Stomach (tissue), 9 donors: ENCODE data around the gene NETO1. TPM values are rescaled to one million over a fixed set of nuclear protein-coding genes. Genes with fewer than 3 reads are reported as not detected.

Source experiments
- DNase-seq, 2 donors: peaks; one replicate each; pipeline versions ENCODE4 v3.0.0 to v3.0.0-alpha.2; 2013 to 2019
- H3K27ac ChIP-seq, 5 donors: fragments of 200-600 bp in 4 of 5; sonication (generic) in 4 of 5; one replicate each; pipeline ENCODE4 v1.5.1; 2013 to 2019; ENCODE audit warnings: mild to moderate bottlenecking in 1 of 5, moderate library complexity in 1 of 5
- H3K27me3 ChIP-seq, 3 donors: fragments of 200-600 bp; sonication (generic); one replicate each; pipeline ENCODE4 v1.5.1; 2017 to 2019; ENCODE audit warnings: mixed run types in 1 of 3
- H3K36me3 ChIP-seq, 4 donors: fragments of 200-600 bp; sonication (generic); 1 replicate in 3 of 4; 2 replicates in 1 of 4; pipeline ENCODE4 v1.5.1; 2016 to 2019
- H3K4me1 ChIP-seq, 4 donors: fragments of 200-600 bp; sonication (generic); one replicate each; pipeline ENCODE4 v1.5.1; 2016 to 2019
- H3K4me3 ChIP-seq, 4 donors: fragments of 200-600 bp; sonication (generic) in 3 of 4; one replicate each; pipeline ENCODE4 v1.5.1; 2016 to 2019; ENCODE audit warnings: mild to moderate bottlenecking in 1 of 4
- H3K9me3 ChIP-seq, 4 donors: fragments of 200-600 bp; sonication (generic); one replicate each; pipeline ENCODE4 v1.5.1; 2016 to 2019
- EP300 ChIP-seq: sonication (generic); formaldehyde crosslinking; IDR thresholded peaks from one replicate; pipeline ENCODE4 v1.6.1; 2017; ENCODE audit warnings: antibody characterized with exemption
- POLR2A ChIP-seq, 4 donors: fragments of 450-650 bp; IDR thresholded peaks; one replicate each; pipeline ENCODE4 v1.6.1; 2016; ENCODE audit warnings: antibody characterized with exemption in 4 of 4, control low read depth in 2 of 4, mild to moderate bottlenecking in 1 of 4, moderate library complexity in 1 of 4
- POLR2AphosphoS5 ChIP-seq, 3 donors: sonication (generic); formaldehyde crosslinking; IDR thresholded peaks; one replicate each; pipeline ENCODE4 v1.6.1; 2016; ENCODE audit warnings: antibody characterized with exemption in 3 of 3
- WGBS, 5 donors: extraction: QIAGEN DNeasy Blood & Tissue Kit in 3 of 5; methylation state at CpG; one replicate each; pipeline versions ENCODE4 v1.1.5 to v1.1.7; 2013 to 2018; 5-methylcytosine and 5-hydroxymethylcytosine counted together
- intact Hi-C: fragments of 100-400 bp; cut with DNase I; formaldehyde crosslinking; loops from one replicate; pipeline ENCODE4 v1.15.1; 2023; ENCODE audit warnings: low total_unique reads
- polyA plus RNA-seq, 3 donors: library from polyadenylated mRNA; stranded (reverse); fragments of 200-250 nt; gene quantifications; one replicate each; pipeline ENCODE4 v1.2.3, GENCODE V29; 2013
- total RNA-seq, 5 donors: library from RNA; depleted of rRNA; stranded (reverse); fragments of >200 nt; gene quantifications; one replicate each; pipeline versions ENCODE4 v1.1.0 to v1.2.3, GENCODE V29; 2014 to 2016
- TF ChIP-seq, protein P1 (sequence below), 7 experiments: fragments of 450-650 bp in 4 of 7; fragments of 200-600 bp in 3 of 7; sonication (generic) in 3 of 7; IDR thresholded peaks; one replicate each; pipeline ENCODE4 v1.5.1; 2016 to 2019; ENCODE audit warnings: antibody characterized with exemption in 7 of 7, control low read depth in 2 of 7, mild to moderate bottlenecking in 1 of 7
- donor health status: healthy with polysubstance abuse.
- donor health status: Bipolar disorder and iron deficiency.
- donor health status: healthy.

NETO1 gene
- total and polyA plus RNA-seq, 8 donors, result 0.06 to 8.8 (median 0.53) TPM; not detected in 2

DNA sequence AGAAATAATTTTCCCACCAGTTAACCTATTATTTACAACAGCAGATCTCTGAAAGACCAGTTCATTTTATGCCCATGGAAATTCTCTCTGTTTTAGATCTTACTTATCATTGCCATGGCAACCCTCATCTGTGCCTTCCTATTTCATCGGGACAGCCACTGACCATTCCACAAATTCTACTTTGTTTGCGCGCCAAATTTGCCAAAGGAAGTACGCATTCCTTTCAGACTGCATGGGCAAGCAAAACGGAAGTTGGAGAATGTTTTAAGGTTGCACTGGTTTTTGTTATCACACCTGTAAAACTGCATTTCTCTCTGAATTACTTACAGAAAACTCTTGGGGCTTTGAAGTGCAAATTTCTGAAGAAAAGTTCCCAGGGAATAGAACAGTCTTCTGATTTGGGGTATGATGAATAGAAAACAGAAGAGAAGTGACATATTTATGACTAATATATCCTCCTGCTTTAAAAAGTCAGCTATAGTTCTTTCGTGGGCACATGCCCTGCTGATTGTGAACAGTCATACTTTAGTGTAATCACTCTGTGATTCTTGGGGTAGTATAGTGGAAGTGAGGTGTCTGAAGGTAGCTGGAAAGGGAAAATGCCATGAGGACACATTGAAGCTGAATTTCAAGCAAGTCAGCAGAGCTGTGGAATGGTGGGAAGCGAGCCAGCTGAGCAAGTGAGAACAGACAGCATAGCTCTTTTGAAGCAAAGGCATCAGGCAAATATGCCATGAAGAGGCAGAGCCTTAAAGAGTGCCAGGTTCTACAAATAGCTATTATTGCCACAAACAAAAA, 20.9 kb downstream of the NETO1 start:
- Histone ChIP-seq H3K27me3 (no peaks in the 10 kb centered on the region), H3K36me3 (no peaks in the 10 kb centered on the region), H3K4me1 (no peaks in the 10 kb centered on the region), H3K27ac (no peak overlapping the region), H3K9me3 (peaks cover 0 to 13% (median 0%) of the 10 kb centered on the region in 4 donors), H3K4me3 (no peak overlapping the region)
- TF ChIP-seq, protein P1, sequence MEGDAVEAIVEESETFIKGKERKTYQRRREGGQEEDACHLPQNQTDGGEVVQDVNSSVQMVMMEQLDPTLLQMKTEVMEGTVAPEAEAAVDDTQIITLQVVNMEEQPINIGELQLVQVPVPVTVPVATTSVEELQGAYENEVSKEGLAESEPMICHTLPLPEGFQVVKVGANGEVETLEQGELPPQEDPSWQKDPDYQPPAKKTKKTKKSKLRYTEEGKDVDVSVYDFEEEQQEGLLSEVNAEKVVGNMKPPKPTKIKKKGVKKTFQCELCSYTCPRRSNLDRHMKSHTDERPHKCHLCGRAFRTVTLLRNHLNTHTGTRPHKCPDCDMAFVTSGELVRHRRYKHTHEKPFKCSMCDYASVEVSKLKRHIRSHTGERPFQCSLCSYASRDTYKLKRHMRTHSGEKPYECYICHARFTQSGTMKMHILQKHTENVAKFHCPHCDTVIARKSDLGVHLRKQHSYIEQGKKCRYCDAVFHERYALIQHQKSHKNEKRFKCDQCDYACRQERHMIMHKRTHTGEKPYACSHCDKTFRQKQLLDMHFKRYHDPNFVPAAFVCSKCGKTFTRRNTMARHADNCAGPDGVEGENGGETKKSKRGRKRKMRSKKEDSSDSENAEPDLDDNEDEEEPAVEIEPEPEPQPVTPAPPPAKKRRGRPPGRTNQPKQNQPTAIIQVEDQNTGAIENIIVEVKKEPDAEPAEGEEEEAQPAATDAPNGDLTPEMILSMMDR (IDR thresholded peaks at IDR 0.05), result no peak
- TF ChIP-seq POLR2A (IDR thresholded peaks at IDR 0.05) (no peak), POLR2AphosphoS5 (IDR thresholded peaks at IDR 0.05) (no peak), EP300 (no peak)
- DNase-seq, result peak in 1 of 2 donors; percentile 11
- intact Hi-C loops, result no loop called here
- 65 to 73% (median 69%) methylated on average over 7 of the region's 7 CpGs for WGBS, 5 donors

DNA sequence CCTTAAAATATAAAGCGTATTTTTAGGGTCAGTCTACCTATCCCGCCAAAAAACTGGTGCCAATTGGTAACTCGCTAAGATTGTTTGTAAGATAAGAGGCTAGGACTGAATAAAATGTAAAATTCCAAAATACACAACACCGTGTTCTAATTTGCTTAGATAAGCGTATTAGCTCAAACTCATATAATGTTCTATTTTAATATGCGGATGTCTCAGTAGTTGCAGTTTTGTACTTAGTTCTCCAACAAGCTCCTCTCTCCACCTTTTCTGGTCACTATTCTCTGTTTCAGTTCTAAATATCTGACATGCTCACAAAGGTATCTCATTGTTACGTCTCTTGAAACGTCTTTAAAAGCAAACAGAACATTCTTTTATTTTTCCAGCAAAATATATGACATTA, 24.0 kb downstream of the NETO1 start:
- Histone ChIP-seq H3K4me1 (no peaks in the 10 kb centered on the region), H3K27me3 (no peaks in the 10 kb centered on the region), H3K4me3 (no peak overlapping the region), H3K27ac (no peak overlapping the region), H3K9me3 (peaks cover 0 to 13% (median 0%) of the 10 kb centered on the region in 4 donors), H3K36me3 (no peaks in the 10 kb centered on the region)
- intact Hi-C loops, result no loop called here
- no peak for DNase-seq
- no peak for TF ChIP-seq EP300
- TF ChIP-seq, protein P1 (IDR thresholded peaks at IDR 0.05), result no peak
- TF ChIP-seq POLR2A (IDR thresholded peaks at IDR 0.05), result no peak
- TF ChIP-seq POLR2AphosphoS5 (IDR thresholded peaks at IDR 0.05), result no peak
- 74 to 84% (median 79%) methylated on average over 8 of the region's 8 CpGs for WGBS, 5 donors

DNA sequence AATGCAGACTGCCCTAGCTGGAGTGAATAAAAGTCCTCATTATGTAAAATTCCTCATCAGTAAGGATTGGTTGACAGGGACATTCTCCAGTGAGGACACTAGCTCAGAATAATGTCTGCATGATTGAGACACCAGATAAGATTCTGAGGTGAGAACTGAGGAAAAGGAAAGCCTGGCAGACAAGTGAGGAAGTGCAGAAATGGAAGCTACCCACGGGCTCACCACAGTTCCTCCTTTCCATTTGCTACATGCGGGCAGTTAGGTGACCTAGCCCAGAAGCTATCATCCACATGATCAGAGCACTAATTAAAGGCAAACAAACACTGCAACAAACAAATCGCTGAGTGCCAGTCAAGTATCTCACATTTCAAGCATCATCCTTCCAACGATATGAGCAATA, 27.7 kb downstream of the NETO1 start:
- 15 to 27% (median 22%) methylated on average over 4 of the region's 4 CpGs for WGBS, 5 donors
- intact Hi-C loops, result no loop called here
- Histone ChIP-seq H3K27ac (no peak overlapping the region), H3K4me3 (no peak overlapping the region), H3K9me3 (peaks cover 0 to 6% (median 0%) of the 10 kb centered on the region in 4 donors), H3K27me3 (no peaks in the 10 kb centered on the region), H3K4me1 (no peaks in the 10 kb centered on the region), H3K36me3 (no peaks in the 10 kb centered on the region)
- DNase-seq, result no peak
- TF ChIP-seq EP300, result no peak
- no peak for TF ChIP-seq POLR2AphosphoS5 (IDR thresholded peaks at IDR 0.05)
- no peak for TF ChIP-seq POLR2A (IDR thresholded peaks at IDR 0.05)
- TF ChIP-seq, protein P1 (IDR thresholded peaks at IDR 0.05), result no peak

DNA sequence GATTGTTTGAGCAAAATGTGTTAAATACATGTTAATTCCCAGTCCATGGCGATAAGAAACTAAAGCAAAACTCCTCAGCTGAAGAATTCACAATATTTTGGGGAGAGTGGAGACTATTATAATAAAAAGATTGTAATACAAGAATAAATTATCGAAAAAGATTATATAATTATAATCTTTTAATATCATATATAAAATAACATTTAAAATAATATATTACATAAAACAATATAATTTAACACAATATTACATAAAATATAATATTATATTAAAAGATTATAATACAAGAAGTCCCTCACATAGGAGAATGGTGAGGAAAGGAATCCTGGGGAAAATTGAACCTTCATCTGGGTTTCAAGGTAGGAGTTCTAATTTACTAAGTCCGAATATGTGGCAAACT, 33.1 kb downstream of the NETO1 start:
- DNase-seq, result no peak
- Histone ChIP-seq H3K27me3 (no peaks in the 10 kb centered on the region), H3K4me1 (no peaks in the 10 kb centered on the region), H3K4me3 (no peak overlapping the region), H3K27ac (no peak overlapping the region), H3K36me3 (no peaks in the 10 kb centered on the region), H3K9me3 (no peaks in the 10 kb centered on the region)
- intact Hi-C loops, result no loop called here
- 67 to 81% (median 76%) methylated on average over 3 of the region's 3 CpGs for WGBS, 5 donors
- TF ChIP-seq POLR2A (IDR thresholded peaks at IDR 0.05) (no peak), POLR2AphosphoS5 (IDR thresholded peaks at IDR 0.05) (no peak), EP300 (no peak)
- TF ChIP-seq, protein P1 (IDR thresholded peaks at IDR 0.05), result no peak
